Camera-type eye (tissue), 1 donor: ENCODE results near the gene PAXX. TPM values are rescaled to one million over a fixed set of nuclear protein-coding genes. Genes with fewer than 3 reads are reported as not detected.

Source experiments
- total RNA-seq: library from RNA; depleted of rRNA; stranded (reverse); fragments of >200 nt; gene quantifications from one replicate; pipeline ENCODE4 v1.2.3, GENCODE V29; 2014

The PAXX gene
- 25.7 TPM for total RNA-seq

GRCh38 chr9:136991993-136992818 is at the start of gene PAXX:
TSS of gene PAXX (plus strand) at chr9:136992422. CDS start at chr9:136992444, 22 bp downstream.

DNA sequence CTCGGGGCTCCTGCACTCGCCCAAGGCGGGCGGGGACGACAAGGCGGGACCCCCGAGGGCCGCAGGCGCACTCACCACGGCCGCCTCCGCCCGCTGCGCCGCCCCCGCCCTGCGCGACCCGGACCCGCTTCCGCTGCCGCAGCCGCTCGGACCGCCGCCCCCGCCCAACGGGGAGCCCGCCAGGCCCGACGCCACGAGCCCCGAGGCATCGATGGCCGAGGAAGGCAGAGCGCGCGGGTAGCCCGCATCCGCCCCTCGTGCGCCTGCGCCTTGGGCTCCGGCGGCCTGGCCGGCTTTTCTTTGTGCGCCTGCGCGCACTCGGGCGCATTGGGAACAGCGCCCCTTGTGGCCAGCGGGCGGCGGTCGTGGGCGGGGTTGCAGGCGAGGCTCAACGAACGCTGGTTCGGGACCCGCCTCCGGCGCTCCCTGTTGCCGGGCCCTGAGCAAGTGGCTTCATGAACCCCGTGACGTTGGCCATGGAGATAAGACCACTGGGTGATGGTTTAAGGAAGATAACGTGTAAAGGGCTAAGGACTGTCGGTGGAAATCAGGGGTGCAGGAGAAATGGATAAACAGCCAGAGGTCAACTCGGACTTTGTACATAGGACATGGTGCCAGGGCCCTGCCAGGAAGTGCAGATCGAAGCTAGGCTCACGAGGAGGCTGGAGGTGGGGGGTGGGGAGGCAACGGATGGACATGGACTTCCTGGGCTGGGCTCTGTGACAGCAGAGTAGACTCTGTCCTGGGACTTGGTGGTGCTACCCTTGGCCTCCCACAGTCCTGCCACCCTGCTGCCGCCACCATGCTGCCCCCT is 47.5 kb upstream of the PAXX start, which contains the start of the genes C8G and FBXW5:
TSS of gene C8G (plus strand) at position 725 of the 814 bp plus-strand sequence. CDS start at position 803, 78 bp downstream.
TSS of gene FBXW5 (minus strand) at position 220 of the 814 bp plus-strand sequence. CDS start 655 bp downstream, outside the sequence.

GRCh38 chr9:136951541-136952320 is 40.5 kb upstream of the PAXX start, which contains the start of gene LCN12:
TSS of gene LCN12 (plus strand) at chr9:136952273. CDS start at chr9:136952328, 55 bp downstream.

DNA sequence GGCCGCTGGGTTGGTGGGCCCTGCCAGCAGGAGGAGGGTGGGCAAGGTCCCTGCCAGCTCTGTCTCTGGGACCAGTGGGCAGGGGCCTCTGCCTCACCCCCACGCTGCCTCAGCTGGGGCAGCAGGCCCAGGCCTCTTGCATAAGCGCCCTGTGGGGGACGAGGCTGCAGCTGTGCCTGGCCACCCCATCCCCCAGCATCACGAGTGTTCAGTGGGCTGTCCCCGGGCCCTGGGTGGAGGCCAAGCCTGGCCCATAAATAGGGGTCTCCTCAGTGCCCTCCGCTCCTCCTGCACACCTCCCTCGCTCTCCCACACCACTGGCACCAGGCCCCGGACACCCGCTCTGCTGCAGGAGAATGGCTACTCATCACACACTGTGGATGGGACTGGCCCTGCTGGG is 15.0 kb upstream of the PAXX start, which contains the start of gene PTGDS:
TSS of gene PTGDS (plus strand) at position 282 of the 400 bp plus-strand sequence. CDS start at position 357, 75 bp downstream.

DNA sequence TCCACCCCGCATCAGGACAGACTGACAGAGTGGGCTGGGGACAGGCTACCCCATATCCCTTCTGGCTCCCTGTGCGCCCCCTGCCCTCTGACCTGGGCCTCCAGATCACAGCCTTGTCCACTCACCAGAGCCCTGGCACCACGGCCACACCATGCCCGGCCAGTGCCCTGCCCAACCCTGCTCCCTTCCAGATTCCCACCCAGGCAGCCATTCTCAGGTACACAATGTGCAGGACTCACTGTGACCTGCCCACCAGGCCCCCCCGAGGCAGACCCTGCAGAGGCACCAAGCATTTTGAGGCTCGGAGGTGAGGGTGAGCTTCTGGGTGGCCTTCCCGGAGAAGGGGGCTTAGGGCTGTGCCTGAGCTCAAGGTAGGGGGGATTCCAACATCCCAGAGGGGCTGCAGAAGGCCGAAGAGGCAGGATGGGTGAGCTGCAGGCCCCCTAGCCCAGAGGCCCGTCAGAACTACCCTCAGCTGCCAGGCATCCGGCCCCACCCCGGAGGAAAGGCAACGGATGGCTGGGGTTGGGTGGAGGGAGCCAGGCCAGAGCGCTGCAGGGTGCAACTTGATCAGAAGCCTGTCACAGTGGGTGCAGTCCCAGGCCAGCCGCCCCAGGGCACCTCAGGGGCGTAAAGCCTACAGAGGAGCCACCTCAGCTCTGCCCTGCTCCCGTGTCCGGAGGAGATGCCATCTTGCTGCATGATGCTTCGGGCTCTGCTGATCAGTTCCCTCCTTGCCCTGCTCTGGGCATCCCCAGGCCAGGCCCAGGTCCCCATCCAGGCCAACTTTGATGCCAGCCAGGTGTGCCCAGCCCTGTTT is 9.8 kb upstream of the PAXX start, which contains the start of gene LCNL1:
TSS of gene LCNL1 (plus strand) at position 762 of the 820 bp plus-strand sequence. CDS start 594 bp downstream, outside the sequence.

GRCh38 chr9:136996361-136997292 is 4.4 kb downstream of the PAXX start, which contains the start of gene CLIC3:
TSS of gene CLIC3 (minus strand) at chr9:136996568. CDS start at chr9:136996543, 25 bp downstream.

DNA sequence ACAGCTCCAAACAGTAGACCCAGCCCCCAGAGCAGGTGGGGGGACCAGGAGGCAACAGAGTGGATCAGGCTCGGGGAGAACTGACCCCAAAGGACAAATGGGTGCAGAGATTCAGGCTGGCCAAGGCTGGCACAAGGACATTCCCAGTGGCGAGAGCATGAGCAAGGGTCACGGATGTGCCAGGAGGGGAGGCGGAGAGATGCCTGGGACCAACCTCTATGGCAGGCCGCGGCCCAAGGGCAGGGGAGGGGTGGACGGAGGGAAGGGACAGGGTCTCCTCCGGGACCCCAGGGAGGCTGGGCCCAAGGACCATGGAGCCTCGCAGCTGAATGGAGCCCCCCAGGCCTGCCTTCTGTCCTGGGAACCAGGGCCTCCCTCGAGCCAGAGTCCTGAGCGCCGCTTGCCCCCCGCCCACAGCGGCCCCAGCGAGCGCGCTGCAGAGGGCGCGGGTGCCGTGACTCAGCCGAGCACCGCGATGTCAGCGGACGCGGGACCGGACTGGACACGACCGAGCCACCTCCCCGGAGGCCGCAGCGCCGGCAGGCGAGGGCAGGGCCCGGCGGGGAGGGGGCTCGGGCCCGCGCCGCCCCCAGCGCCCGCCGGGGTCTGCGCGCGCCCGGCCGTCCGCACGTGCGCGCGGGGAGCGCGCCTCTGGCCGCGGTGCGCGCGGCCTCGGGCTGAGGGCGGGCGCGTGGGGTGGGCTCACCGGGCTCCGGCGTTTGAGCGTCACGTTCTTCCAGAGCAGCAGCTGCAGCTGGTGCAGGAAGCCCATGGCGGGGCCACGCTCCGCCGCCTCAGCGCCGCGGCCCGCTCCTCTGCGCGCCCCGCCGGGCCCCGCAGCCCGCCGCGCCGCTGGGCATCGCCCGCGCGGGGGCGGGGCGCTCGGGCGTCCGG is 35.4 kb downstream of the PAXX start, which contains the start of gene ABCA2:
TSS of gene ABCA2 (minus strand) at position 869 of the 894 bp plus-strand sequence. CDS start at position 772, 97 bp downstream.

GRCh38 chr9:137031904-137032640 is 39.9 kb downstream of the PAXX start, which contains the start of gene FUT7:
TSS of gene FUT7 (minus strand) at chr9:137032088. CDS start at chr9:137031991, 97 bp downstream.

Other genes starting within 250 kb of the PAXX start
- 1.4 TPM for gene LCN10, start 249.5 kb upstream of the PAXX start, total RNA-seq
- not detected for gene LCN6, start 243.9 kb upstream of the PAXX start, total RNA-seq
- gene LCN8, start 234.2 kb upstream of the PAXX start, total RNA-seq, result 0.38 TPM
- gene LCN15, start 227.9 kb upstream of the PAXX start, total RNA-seq, result not detected
- gene TMEM141, start 201.1 kb upstream of the PAXX start, total RNA-seq, result 31.1 TPM
- 2.0 TPM for gene CCDC183, start 196.1 kb upstream of the PAXX start, total RNA-seq
- 38.6 TPM for gene RABL6, start 184.5 kb upstream of the PAXX start, total RNA-seq
- 2.0 TPM for gene AJM1, start 149.9 kb upstream of the PAXX start, total RNA-seq
- gene PHPT1, start 143.0 kb upstream of the PAXX start, total RNA-seq, result 55.5 TPM
- 8.2 TPM for gene MAMDC4, start 140.1 kb upstream of the PAXX start, total RNA-seq
- gene EDF1, start 126.1 kb upstream of the PAXX start, total RNA-seq, result 222 TPM
- gene TRAF2, start 105.9 kb upstream of the PAXX start, total RNA-seq, result 15.9 TPM
- gene FBXW5, start 47.7 kb upstream of the PAXX start, total RNA-seq, result 101 TPM
- not detected for gene C8G, start 47.2 kb upstream of the PAXX start, total RNA-seq
- gene LCN12, start 40.1 kb upstream of the PAXX start, total RNA-seq, result 2.9 TPM
- 230 TPM for gene PTGDS, start 14.9 kb upstream of the PAXX start, total RNA-seq
- 1.2 TPM for gene LCNL1, start 9.4 kb upstream of the PAXX start, total RNA-seq
- 1.1 TPM for gene CLIC3, start 4.1 kb downstream of the PAXX start, total RNA-seq
- 49.9 TPM for gene ABCA2, start 35.8 kb downstream of the PAXX start, total RNA-seq
- gene FUT7, start 39.7 kb downstream of the PAXX start, total RNA-seq, result not detected
- gene NPDC1, start 53.8 kb downstream of the PAXX start, total RNA-seq, result 56.4 TPM
- 7.0 TPM for gene ENTPD2, start 61.6 kb downstream of the PAXX start, total RNA-seq
- gene SAPCD2, start 78.1 kb downstream of the PAXX start, total RNA-seq, result 4.3 TPM
- gene UAP1L1, start 85.1 kb downstream of the PAXX start, total RNA-seq, result 8.5 TPM
- 59.0 TPM for gene MAN1B1, start 94.6 kb downstream of the PAXX start, total RNA-seq
- 37.5 TPM for gene DPP7, start 122.3 kb downstream of the PAXX start, total RNA-seq
- gene GRIN1, start 146.7 kb downstream of the PAXX start, total RNA-seq, result 12.7 TPM
- gene LRRC26, start 177.6 kb downstream of the PAXX start, total RNA-seq, result 1.7 TPM
- gene TMEM210, start 179.6 kb downstream of the PAXX start, total RNA-seq, result not detected
- gene ANAPC2, start 196.1 kb downstream of the PAXX start, total RNA-seq, result 42.9 TPM
- gene SSNA1, start 196.3 kb downstream of the PAXX start, total RNA-seq, result 51.1 TPM
- gene TPRN, start 208.3 kb downstream of the PAXX start, total RNA-seq, result 11.3 TPM
- gene TMEM203, start 213.2 kb downstream of the PAXX start, total RNA-seq, result 34.2 TPM
- 10.3 TPM for gene NDOR1, start 213.3 kb downstream of the PAXX start, total RNA-seq
- 2.7 TPM for gene RNF208, start 229.8 kb downstream of the PAXX start, total RNA-seq
- gene CYSRT1, start 232.8 kb downstream of the PAXX start, total RNA-seq, result 0.60 TPM
- not detected for gene RNF224, start 235.1 kb downstream of the PAXX start, total RNA-seq
- gene SLC34A3, start 238.5 kb downstream of the PAXX start, total RNA-seq, result not detected
- 374 TPM for gene TUBB4B, start 248.9 kb downstream of the PAXX start, total RNA-seq